ENCODE results near the gene SIGLEC1.

Gene SIGLEC1

DNA sequence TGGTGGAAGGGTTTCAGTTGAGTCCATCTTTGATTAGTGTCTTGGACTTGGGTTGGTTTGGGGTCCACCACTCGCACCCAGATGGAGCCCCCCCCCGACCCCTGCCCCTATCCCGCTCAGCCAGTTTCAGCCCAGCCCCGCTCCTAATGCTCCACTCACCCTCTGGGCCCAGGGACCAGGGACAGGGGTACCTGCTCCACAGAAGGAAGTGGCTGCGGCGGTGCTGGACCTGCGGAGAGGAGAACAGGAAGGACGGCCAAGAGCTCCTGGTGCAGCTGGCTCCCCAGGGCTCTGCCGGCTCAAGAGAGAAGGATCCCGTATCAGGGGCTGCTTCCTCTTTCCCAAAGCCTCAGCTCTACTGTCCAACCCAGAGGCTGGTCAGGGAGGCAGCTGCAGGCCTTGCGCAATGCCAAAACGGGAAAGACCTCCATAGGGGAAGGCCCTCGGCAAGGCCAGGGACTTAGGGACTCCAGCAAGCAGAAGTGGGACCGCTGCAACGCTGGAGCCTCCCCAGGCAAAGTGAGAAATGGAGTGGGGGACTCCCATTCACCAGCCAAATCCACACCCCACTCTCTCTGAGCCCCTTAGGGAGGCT, at the start of gene SIGLEC1:
SIGLEC1 (minus strand) TSS at position 322 of the 595 bp plus-strand sequence. CDS start 5,472 bp downstream, outside the sequence.
- intact Hi-C loops (cut with DNase I): loop anchor here (5.0 kb wide), 1 partner anchor 35 kb away; no protein-coding TSS in a partner anchor
- peak in 40 of 42 donors; percentile 15 to 73 (median 50) for DNase-seq

DNA sequence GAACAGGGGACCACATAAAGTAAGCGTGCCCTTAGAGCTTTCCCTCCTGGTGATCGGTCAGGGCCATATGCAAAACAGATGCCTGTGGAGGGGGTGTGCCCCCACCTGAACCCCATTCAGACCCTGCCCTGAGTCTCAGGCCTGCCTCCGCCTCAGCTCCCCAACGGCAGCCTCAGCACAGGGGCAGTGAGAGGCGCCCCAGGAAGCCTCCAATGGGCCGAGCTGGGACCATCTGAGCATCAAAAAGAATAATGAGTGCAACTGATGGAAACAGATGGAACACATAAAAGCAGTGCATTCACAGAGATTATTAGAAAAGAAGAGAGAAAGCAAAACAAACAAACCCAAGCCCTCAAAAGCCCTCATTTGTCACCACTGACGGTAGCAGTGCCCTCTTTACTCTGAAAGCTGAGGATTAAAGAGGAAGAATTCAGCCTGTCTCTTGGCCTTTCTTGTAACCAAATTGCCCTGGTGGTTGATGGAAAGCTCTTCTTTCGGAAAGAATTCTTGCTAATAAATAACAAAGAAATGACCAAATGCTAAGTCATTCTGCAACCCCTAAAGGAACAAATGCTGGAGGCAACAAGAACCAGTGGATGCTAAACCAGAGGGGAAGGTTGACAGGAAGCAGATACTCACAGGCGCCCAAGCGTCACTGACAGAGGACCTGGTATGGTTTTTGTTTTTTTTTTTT, 48.4 kb upstream of the SIGLEC1 start:
- intact Hi-C loops (cut with DNase I): no loop called here
- DNase-seq: no peak

DNA sequence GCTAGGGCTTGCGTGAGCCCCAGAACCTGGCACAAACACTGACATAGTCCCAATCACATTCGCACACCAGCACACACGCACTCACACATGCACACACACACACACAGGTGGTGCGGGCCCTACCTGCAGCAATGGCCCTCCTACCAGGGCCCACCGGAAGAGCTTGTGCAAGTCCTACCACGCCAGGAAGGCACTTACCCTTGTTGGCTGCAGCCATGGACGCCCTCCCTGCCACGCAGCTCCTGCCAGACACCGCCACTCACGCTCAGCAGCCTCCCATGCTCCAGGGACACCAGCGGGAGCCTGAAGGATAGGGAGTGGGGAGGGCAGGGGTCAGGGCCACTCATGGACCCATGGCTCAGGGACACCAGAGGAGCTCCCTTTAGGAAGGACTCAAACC, 47.5 kb upstream of the SIGLEC1 start:
- DNase-seq: no peak
- intact Hi-C loops (cut with DNase I): no loop called here

DNA sequence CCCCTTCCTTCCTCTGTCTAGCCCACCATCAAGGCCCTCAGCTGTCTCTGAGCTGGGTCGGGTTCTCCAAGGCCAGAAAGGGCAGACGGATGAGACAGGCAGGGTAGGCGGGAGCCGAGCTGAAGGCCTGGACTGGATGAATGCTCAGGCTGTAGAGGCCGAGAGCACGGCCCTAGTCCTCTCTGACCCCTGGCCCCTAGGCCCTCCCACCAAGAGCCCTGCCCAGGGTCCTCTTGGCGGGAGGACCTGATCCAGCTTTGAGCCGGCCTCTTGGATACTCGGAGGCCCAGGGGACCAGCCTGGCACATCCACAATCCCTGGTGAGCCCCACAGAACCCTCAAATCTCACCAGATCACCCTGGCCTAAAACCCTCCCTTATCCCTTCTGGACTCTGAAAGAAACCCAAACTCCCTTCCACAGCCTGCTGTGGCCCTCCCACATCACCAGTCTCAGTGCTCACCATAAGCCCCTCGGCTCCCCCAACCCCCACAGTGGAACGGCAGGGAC, 47.0 kb upstream of the SIGLEC1 start:
- intact Hi-C loops (cut with DNase I): no loop called here
- no peak for DNase-seq

DNA sequence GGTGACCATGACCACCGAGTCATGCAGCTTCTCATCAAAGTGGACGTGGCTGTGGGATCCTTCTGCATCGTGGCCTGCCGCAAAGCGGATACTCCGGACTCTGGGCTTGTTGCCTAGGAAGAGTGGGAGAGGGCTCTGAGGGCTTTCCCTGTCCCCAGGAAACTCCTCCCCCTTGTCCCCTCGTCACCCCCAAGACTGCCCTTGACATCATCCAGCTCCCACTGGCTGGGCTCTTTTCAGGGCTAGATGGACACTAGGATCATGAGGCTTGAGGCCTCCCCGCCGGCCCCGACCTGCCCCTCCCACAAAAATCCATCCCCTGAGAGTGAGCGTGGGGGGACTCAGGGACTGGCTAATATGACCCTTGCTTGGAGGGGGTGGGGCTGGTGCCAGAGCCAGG, 46.2 kb upstream of the SIGLEC1 start:
- intact Hi-C loops (cut with DNase I): no loop called here
- no peak for DNase-seq

DNA sequence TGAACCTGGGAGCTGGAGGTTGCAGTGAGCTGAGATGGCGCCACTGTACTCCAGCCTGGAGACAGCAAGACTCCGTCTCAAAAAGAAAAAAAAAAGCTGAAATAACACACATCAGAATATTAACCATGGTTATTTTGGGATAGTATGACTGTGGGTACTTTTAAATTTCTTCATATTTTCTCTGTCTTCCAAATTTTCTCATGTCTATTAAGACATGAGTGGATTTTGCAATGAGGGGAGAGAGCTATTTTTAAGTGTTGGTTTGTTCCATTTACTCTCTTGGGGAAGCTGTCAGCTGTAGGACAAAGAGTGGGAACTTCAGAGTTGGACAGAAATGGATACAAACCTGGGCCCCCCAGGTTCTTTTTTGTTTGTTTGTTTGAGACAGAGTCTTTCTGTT, 44.9 kb upstream of the SIGLEC1 start:
- intact Hi-C loops (cut with DNase I): no loop called here

DNA sequence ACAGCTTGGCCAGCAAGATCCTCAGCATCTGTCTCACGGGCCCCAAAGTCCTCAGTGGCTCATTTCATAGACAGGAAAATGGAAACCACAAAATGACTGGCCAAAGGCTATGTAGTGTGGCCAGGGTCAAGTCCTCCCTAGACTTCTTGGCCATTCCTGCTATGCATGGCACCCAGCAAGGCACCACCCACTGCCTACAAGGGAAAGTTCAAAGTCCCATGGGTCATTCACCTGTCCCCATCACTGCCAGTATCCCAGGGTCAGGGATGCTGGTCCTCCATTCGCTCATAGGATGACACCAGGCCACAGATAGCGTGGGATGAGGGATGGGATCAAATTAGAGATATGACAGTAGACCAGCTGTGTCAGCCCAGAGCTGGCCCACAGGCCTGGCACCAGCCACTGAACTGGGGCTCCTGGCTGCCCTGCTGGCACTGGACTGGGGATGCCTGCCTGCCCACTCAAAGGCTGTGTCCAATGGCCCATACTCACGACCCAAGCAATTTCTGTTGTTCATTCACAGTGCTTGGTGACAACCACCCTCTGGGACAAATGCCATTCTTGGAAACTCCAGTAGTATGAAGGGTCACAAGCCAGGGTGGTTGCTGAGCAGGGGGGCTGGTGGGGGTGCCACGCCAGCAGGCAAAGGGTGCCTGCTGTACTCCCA, 43.5 kb upstream of the SIGLEC1 start:
- intact Hi-C loops (cut with DNase I): no loop called here
- peak in 2 of 42 donors; percentile 45 to 46 for DNase-seq

More for the DNA sequence above, 44.9 kb upstream of the SIGLEC1 start:
- no peak for DNase-seq

DNA sequence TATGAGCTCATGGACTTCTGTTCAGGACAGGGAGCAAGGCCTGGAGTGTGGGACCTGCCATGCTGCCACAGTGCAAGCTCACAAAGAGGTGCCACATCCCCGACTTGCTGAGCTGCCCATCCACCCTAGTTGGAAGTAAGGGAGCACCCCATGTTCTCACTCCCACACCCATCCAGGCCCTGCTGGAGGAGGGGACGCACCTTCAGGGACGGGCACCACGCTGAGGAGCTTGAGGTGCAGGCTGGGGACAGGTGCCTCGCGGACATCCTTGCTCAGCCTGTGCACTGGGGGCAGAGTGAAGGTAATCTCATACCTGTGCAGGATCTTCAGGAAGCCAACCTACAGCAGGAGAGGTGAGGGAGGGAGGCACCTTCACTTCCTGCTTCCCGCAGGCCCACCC, 42.9 kb upstream of the SIGLEC1 start:
- DNase-seq: no peak
- intact Hi-C loops (cut with DNase I): no loop called here

DNA sequence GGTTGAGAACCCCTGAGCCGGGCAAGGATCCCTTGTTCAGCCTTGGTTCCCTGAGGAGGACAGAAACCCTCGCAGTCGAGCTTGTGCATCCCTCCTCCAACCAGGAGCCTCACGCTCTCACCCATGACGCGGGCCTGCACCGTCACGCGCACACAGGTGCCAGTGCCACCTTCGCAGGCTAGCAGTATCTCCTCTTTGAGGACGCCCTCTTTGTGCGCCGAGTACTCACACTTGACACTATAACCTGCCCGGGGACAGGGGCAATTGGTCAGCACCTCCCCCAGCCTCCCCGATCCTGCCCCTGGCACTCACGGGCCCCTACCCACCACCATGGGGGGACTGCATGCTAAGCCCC, 41.9 kb upstream of the SIGLEC1 start:
- peak in 23 of 42 donors; percentile 29 to 71 (median 53) for DNase-seq
- intact Hi-C loops (cut with DNase I): no loop called here

DNA sequence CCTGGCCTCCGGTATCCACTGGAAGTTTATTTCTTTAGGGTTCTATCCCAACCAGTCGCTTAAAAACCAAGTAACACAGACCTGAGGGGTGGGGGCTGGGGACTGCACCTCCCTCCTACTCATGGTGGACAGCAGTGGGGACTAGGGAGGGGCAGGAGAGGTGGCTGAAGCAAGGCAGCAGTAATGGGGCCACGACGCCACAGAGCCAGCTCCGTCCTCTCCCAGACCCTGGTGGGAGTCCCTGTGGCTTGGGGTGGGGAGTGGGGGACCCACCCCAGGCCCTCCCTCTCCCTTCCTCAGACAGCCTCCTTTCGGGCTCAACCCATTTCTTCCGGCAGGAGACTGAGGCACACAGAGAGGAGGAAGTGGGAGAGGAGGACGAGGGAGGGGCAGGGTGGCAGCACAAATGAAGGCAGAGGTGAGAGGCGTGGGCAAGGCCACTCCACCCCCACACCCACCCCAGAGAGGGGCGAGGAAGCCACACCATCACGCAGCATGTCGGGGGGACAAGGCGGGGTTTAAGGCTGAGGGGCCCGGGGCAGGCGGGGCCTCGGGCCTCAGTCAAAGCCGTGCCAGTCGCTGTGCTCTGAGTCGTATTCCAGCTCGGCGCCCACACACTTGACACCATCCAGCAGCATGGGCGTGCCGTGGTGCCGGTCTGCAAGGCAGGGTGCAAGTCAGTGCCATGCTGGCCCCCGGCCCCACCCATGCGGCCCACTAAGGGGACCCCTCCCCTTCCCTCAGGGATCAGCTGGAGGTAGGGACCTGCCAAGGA, 41.3 kb upstream of the SIGLEC1 start:
- intact Hi-C loops (cut with DNase I): no loop called here
- peak in 17 of 42 donors; percentile 37 to 68 (median 52) for DNase-seq

DNA sequence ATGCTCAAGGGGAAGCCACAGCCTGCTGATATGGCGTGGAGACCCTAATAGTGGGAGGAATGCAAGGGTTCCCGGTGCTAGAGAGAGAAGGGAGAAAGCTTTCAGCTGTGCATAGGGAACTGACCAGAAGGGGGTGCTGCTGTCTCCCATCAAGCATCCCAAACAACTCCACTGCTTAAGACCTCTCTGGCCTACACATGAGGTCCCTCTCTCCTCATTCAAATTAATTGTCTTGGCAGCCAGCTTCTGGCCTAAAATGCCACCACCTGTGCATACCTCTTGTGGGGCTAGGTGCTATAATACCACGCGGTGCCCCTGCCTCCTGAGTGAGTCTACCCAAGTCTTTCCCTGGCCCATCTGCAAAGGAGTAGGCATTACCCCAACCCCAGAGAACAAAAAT, 40.7 kb upstream of the SIGLEC1 start:
- peak; percentile 41 to 88 (median 72) for DNase-seq
- intact Hi-C loops (cut with DNase I): no loop called here

DNA sequence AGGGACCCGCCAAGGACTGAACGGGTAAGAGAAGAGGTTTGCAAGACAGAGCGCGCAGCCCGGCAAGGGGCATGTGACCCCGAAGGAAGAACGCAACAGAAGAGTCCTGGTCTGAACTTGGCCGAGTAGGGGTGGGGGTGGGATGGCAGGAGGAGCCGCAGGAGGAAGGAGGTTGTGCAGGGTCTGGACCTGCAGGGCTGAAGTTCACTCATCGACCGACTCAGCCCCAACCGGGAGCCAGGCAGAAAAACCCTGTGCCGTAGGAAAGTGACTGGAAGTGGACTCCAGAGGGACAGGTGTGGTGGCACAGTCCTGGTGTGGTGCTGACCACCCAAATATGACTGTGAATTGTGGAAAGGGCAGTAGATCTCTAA, 40.0 kb upstream of the SIGLEC1 start:
- DNase-seq: peak in 1 of 42 donors; percentile 26
- intact Hi-C loops (cut with DNase I): no loop called here

DNA sequence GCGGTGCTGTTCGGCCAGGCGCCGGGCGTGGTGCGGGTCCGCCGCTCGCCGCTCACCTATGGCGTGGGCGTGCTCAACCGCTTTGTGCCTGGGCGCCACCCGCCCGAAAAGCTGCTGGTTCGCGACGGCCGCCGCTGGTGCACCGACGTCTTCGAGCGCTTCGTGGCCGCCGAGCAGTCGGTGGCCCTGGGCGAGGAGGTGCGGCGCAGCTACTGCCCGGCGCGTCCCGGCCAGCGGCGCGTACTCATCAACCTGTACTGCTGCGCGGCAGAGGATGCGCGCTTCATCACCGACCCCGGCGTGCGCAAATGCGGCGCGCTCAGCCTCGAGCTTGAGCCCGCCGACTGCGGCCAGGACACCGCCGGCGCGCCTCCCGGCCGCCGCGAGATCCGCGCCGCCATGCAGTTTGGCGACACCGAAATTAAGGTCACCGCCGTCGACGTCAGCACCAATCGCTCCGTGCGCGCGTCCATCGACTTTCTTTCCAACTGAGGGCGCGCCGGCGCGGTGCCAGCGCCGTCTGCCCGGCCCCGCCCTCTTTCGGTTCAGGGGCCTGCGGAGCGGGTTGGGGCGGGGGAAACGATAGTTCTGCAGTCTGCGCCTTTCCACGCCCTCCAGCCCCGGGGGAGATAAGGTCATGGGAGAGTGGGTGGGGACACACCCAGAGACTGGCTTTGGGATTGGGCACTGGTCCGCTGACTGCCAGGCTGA, 39.4 kb upstream of the SIGLEC1 start:
- intact Hi-C loops (cut with DNase I): no loop called here
- peak in 26 of 42 donors; percentile 16 to 71 (median 39) for DNase-seq

DNA sequence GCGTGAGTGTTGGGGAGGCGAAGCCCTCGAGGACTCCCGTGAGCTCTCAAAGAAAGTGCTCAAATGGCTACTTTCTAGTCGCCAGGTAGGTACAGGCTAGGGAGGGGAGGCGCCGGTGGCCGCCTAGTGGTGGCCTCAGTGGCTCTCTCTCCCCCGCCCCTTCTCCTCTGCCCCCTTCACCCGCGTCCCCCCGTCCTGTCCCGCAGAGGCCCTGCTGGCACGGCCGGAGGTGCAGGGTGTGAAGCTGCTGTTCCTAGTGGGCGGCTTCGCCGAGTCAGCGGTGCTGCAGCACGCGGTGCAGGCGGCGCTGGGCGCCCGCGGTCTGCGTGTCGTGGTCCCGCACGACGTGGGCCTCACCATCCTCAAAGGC, 38.9 kb upstream of the SIGLEC1 start:
- intact Hi-C loops (cut with DNase I): no loop called here
- DNase-seq: no peak

DNA sequence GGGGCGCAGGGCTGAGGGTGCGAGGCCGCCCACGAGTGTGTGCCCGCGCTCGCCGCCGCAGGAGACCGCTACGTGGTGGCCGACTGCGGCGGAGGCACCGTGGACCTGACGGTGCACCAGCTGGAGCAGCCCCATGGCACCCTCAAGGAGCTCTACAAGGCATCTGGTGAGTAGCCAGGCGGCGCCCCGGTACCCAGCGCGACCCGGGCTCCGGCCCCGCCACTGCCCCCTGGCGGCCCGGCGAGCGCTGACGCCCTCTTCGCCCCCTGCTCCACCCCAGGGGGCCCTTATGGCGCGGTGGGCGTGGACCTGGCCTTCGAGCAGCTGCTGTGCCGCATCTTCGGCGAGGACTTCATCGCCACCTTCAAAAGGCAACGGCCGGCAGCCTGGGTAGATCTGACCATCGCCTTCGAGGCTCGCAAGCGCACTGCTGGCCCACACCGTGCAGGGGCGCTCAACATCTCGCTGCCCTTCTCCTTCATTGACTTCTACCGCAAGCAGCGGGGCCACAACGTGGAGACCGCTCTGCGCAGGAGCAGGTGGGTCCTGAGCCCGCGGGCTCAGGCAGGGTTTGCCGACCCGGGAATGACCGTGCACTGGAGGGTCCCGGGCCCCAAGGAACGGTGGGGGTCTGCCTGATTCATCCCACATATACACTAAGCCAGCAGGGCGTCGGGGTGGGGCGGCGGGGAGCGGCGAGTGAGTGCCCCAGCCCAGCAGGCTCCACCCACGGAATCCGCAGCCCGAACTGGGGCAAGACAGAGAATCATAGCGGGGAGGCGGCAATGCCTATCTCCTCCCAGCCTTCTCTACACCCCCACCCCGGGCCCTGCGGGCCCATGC, 37.5 kb upstream of the SIGLEC1 start:
- DNase-seq: peak in 40 of 42 donors; percentile 29 to 87 (median 68)
- intact Hi-C loops (cut with DNase I): no loop called here

DNA sequence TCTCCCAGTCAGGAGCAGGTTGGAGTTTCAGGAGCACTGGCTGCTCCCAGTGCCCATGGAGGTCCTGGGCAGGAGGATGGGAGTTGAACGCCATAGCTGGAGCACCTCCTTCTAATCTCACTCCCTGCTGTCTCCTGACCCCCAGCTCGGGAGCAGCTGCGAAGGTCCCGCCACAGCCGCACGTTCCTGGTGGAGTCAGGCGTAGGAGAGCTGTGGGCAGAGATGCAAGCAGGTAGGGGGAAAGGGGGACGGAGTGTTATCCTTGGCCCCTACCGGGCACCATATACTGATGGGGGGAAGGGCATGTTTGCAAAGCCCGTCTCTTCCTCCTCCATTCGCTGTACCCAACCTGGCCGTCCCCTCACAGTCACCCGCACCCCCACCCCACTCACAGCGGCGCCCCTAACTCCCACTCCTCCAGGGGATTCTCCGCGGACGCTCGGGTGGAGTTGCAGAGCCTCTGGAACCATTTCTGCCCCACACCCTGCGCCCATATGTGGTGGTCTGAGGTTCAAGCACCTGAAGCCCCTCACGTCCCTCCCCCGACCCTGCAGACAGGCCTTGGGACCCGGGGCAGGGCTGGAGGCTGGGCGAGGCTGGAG, 36.8 kb upstream of the SIGLEC1 start:
- intact Hi-C loops (cut with DNase I): no loop called here
- no peak for DNase-seq

DNA sequence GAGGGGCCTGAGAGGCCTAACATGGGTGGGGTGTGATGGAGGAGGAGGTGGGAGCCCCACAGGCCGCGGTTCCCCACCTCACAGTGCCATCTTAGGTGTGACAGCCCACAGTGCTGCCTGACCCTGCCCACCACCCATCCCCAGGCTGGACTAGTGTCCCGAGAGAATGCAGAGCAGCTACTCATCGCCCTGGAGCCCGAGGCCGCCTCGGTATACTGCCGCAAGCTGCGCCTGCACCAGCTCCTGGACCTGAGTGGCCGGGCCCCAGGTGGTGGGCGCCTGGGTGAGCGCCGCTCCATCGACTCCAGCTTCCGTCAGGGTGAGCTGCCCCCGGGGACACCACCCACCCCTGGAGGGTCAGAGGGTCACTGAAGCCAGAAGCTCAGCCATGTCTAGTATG, 35.7 kb upstream of the SIGLEC1 start:
- no peak for DNase-seq
- intact Hi-C loops (cut with DNase I): no loop called here

DNA sequence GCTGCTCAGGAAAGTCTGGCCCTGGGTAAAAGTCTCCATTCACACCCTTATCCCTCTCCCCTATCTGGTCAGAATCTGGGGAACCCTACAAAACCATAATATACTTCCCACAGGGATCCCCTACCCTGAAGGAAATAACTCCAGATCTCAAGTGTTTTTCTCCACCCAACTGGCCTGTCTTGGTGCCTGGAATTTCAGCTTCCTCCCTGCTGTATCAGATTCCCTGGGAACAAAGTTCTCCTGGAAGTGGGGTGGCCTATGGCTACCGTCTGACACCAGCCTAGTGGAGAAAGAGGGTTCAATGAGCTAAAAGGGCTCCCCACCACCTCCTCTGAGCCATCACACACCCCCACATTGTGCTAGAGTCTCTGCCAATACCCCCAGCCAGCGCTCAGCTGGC, 35.1 kb upstream of the SIGLEC1 start:
- no peak for DNase-seq
- intact Hi-C loops (cut with DNase I): no loop called here
